Fibroblast of mammary gland (primary cell): Measurements from ENCODE around the gene UPP1.

ENCODE experiments used
- DNase-seq: peaks from one replicate; pipeline ENCODE4 v3.0.0-alpha.2; 2010; ENCODE audit warnings: low read depth
- H3K4me3 ChIP-seq: 2 replicates; pipeline ENCODE4 v1.5.1; 2011; ENCODE audit warnings: low read depth, mild to moderate bottlenecking, low read length, moderate library complexity; ENCODE audit not compliant: control insufficient read depth
- CTCF ChIP-seq: conservative IDR thresholded peaks from 2 replicates; pipeline ENCODE4 v1.5.1; 2011; ENCODE audit warnings: low read depth, low read length, inconsistent platforms; ENCODE audit not compliant: control insufficient read depth, insufficient read depth

The UPP1 gene

DNA sequence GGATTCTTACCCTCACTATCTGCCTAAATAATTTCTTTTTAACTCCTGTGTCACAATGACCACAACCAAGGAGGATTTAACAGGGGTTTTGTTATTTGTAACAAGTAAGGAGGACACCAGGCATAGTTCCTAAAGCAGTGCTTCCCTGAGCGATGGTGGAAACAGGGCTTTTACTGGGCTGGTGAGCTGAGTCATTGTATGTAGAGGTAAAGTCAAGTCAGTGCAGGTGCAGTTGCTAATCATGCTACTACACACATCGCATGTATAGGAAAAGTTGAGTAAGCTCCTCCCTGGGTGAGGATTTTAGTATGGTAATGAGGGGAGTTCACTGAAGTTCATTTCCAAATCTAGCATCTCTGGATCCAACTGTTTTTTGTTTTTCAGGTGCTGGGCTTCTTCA, 59.2 kb downstream of the UPP1 start:
- DNase-seq: no peak
- no peak overlapping the region for H3K4me3 ChIP-seq
- no peak for TF ChIP-seq CTCF

GRCh38 chr7:48149058-48149457, 60.0 kb downstream of the UPP1 start:
- no peak for DNase-seq
- no peak overlapping the region for H3K4me3 ChIP-seq

DNA sequence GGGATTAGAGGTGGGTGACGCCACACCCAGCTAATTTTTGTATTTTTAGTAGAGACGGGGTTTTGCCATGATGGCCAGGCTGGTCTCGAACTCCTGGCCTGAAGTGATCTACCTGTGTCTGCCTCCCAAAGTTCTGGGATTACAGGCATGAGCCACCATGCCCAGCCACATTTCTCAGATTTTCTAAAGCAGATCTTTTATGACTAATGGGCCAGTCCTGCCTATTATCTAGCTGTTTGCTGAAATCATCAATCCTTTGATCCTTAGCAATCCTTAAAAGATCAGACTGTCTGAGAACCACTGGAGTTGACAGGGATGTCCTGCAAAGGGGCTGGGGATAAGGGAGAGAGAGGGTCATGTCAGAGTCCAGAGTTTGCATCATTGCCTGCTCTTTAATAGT, 61.0 kb downstream of the UPP1 start:
- TF ChIP-seq CTCF: no peak
- no peak for DNase-seq
- no peak overlapping the region for H3K4me3 ChIP-seq

More at GRCh38 chr7:48149058-48149457, 60.0 kb downstream of the UPP1 start:
- no peak for TF ChIP-seq CTCF

- peak; percentile 76 for TF ChIP-seq CTCF
- peak; percentile 50 for DNase-seq
- H3K4me3 ChIP-seq: no peak overlapping the region
Measured at GRCh38 chr7:48154792-48155413, 65.8 kb downstream of the UPP1 start.
